ENCODE measurements around the gene PCK2.

Gene PCK2

DNA sequence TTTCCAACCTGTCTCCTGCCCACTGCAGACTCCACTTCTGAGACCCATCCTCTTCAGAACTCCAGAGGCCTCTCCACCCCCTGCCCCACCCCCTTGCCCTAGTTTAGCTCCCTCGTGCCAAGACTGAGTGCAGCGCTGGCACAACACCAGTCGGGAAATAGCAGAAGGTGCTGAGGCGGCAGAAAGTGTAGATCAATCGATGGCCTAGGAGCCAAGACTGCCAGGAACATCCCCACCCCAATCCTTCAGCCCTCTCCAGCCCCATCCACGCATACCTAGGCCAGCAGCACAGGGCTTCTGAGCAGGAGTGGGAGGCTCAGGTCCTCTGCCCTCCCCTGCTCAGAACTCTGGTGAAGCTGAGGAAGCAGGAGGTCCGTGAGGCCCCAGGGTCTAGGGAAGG lies 21.7 kb upstream of the PCK2 start:
- H3K4me1 ChIP-seq (ENCODE audit: control insufficient read depth, insufficient read depth, low read length): no peaks in the 10 kb centered on the region
- H3K4me3 ChIP-seq (ENCODE audit: low read depth, low read length): no peak overlapping the region
- no peaks in the 10 kb centered on the region for H3K36me3 ChIP-seq (ENCODE audit: control insufficient read depth in 2 of 2, insufficient read depth in 1 of 2, low read length in 2 of 2)
- no peaks in the 10 kb centered on the region for H3K9me3 ChIP-seq (ENCODE audit: control insufficient read depth, insufficient read depth, low read depth, low read length)
- no peak overlapping the region for H3K27ac ChIP-seq (ENCODE audit: extremely low read depth, low read depth, low read length)
- ChIA-PET CTCF (interaction anchor here (1.3 kb wide), 1 partner anchor 36 kb away, joined by 4 read pairs; no protein-coding TSS in a partner anchor), POLR2A (no interaction called here)
- TF ChIP-seq ZXDB (tag by site-specific recombination; IDR thresholded peaks at IDR 0.05) (no peak), ZNF341 (tag by site-specific recombination; IDR thresholded peaks at IDR 0.05; ENCODE audit: low read depth) (no peak), GLI4 (tag by site-specific recombination; IDR thresholded peaks at IDR 0.05) (no peak), ZNF777 (tag by site-specific recombination; IDR thresholded peaks at IDR 0.05; ENCODE audit: borderline replicate concordance) (no peak), ZNF2 (tag by site-specific recombination; IDR thresholded peaks at IDR 0.05) (no peak), OVOL3 (tag by site-specific recombination; IDR thresholded peaks at IDR 0.05) (no peak)
- TF ChIP-seq, protein P1, sequence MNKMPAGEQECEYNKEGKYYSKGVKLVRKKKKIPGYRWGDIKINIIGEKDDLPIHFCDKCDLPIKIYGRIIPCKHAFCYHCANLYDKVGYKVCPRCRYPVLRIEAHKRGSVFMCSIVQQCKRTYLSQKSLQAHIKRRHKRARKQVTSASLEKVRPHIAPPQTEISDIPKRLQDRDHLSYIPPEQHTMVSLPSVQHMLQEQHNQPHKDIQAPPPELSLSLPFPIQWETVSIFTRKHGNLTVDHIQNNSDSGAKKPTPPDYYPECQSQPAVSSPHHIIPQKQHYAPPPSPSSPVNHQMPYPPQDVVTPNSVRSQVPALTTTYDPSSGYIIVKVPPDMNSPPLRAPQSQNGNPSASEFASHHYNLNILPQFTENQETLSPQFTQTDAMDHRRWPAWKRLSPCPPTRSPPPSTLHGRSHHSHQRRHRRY (tag by site-specific recombination; IDR thresholded peaks at IDR 0.05): no peak
- TF ChIP-seq, protein P2, sequence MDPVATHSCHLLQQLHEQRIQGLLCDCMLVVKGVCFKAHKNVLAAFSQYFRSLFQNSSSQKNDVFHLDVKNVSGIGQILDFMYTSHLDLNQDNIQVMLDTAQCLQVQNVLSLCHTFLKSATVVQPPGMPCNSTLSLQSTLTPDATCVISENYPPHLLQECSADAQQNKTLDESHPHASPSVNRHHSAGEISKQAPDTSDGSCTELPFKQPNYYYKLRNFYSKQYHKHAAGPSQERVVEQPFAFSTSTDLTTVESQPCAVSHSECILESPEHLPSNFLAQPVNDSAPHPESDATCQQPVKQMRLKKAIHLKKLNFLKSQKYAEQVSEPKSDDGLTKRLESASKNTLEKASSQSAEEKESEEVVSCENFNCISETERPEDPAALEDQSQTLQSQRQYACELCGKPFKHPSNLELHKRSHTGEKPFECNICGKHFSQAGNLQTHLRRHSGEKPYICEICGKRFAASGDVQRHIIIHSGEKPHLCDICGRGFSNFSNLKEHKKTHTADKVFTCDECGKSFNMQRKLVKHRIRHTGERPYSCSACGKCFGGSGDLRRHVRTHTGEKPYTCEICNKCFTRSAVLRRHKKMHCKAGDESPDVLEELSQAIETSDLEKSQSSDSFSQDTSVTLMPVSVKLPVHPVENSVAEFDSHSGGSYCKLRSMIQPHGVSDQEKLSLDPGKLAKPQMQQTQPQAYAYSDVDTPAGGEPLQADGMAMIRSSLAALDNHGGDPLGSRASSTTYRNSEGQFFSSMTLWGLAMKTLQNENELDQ (tag by site-specific recombination; IDR thresholded peaks at IDR 0.05; ENCODE audit: low read depth): no peak
- TF ChIP-seq, protein P3, sequence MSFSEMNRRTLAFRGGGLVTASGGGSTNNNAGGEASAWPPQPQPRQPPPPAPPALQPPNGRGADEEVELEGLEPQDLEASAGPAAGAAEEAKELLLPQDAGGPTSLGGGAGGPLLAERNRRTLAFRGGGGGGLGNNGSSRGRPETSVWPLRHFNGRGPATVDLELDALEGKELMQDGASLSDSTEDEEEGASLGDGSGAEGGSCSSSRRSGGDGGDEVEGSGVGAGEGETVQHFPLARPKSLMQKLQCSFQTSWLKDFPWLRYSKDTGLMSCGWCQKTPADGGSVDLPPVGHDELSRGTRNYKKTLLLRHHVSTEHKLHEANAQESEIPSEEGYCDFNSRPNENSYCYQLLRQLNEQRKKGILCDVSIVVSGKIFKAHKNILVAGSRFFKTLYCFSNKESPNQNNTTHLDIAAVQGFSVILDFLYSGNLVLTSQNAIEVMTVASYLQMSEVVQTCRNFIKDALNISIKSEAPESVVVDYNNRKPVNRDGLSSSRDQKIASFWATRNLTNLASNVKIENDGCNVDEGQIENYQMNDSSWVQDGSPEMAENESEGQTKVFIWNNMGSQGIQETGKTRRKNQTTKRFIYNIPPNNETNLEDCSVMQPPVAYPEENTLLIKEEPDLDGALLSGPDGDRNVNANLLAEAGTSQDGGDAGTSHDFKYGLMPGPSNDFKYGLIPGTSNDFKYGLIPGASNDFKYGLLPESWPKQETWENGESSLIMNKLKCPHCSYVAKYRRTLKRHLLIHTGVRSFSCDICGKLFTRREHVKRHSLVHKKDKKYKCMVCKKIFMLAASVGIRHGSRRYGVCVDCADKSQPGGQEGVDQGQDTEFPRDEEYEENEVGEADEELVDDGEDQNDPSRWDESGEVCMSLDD (tag by site-specific recombination; IDR thresholded peaks at IDR 0.05): no peak

DNA sequence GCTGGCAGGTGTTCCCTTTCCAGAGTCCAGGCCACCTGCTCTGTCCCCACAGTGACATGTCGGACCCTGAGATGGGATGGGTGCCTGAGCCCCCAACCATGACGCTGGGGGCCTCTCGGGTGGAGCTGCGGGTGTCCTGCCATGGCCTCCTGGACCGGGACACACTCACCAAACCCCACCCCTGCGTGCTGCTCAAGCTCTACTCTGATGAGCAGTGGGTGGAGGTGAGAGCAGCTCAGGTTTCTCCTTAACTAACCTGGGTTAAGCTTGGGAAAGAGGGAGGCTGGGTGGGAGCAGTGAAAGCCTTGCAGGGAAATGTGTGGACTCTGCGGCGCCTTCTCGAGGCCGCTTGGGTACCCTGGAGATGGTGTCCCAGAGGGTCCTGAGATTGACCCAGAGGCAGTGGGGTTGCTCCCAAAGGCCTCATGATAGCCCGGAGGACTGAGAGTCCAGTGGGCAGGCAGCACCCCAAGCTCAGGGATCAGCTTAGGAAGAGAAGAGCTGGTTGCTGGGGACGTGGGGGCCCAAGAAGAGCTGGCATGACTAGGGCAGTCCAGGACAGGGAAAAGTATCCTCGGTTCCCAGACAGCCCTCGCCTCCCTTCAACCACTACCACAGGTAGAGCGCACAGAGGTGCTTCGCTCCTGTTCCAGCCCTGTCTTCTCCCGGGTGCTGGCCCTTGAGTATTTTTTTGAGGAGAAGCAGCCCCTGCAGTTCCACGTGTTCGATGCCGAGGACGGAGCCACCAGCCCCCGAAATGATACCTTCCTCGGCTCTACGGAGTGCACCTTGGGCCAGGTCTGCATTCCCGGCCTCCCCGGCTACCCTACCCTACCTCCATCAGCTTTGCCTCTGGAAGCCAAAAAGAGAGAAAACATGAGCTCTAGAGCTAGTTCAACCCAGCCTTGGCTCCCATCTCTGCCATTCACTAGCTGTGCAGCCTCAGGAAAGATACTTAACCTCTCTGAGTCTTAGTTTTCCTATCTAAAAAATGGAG lies 20.9 kb upstream of the PCK2 start:
- CTCF ChIA-PET: interaction anchor here (0.6 to 3.9 kb wide), 6 partner anchors 15 to 322 kb away, joined by 3 to 31 read pairs (median 4); no protein-coding TSS in a partner anchor
- TF ChIP-seq HOXA7 (CRISPR knock-in tag; IDR thresholded peaks at IDR 0.05; ENCODE audit: borderline replicate concordance) (no peak), ZNF600 (tag by site-specific recombination; IDR thresholded peaks at IDR 0.05) (no peak), KLF1 (tag by site-specific recombination; IDR thresholded peaks at IDR 0.05) (0 out of 2 replicates have a peak, but pooled peaks have one; percentile 28), ZNF501 (tag by site-specific recombination; IDR thresholded peaks at IDR 0.05) (no peak), ZNF654 (tag by site-specific recombination; IDR thresholded peaks at IDR 0.05; ENCODE audit: low read depth) (no peak), EGR2 (tag by site-specific recombination; IDR thresholded peaks at IDR 0.05; ENCODE audit: low read depth) (peak; percentile 41; the same call in 1 of the 2 replicates)
- TF ChIP-seq, protein P4, sequence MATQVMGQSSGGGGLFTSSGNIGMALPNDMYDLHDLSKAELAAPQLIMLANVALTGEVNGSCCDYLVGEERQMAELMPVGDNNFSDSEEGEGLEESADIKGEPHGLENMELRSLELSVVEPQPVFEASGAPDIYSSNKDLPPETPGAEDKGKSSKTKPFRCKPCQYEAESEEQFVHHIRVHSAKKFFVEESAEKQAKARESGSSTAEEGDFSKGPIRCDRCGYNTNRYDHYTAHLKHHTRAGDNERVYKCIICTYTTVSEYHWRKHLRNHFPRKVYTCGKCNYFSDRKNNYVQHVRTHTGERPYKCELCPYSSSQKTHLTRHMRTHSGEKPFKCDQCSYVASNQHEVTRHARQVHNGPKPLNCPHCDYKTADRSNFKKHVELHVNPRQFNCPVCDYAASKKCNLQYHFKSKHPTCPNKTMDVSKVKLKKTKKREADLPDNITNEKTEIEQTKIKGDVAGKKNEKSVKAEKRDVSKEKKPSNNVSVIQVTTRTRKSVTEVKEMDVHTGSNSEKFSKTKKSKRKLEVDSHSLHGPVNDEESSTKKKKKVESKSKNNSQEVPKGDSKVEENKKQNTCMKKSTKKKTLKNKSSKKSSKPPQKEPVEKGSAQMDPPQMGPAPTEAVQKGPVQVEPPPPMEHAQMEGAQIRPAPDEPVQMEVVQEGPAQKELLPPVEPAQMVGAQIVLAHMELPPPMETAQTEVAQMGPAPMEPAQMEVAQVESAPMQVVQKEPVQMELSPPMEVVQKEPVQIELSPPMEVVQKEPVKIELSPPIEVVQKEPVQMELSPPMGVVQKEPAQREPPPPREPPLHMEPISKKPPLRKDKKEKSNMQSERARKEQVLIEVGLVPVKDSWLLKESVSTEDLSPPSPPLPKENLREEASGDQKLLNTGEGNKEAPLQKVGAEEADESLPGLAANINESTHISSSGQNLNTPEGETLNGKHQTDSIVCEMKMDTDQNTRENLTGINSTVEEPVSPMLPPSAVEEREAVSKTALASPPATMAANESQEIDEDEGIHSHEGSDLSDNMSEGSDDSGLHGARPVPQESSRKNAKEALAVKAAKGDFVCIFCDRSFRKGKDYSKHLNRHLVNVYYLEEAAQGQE (tag by site-specific recombination; IDR thresholded peaks at IDR 0.05): no peak
- TF ChIP-seq, protein P5, sequence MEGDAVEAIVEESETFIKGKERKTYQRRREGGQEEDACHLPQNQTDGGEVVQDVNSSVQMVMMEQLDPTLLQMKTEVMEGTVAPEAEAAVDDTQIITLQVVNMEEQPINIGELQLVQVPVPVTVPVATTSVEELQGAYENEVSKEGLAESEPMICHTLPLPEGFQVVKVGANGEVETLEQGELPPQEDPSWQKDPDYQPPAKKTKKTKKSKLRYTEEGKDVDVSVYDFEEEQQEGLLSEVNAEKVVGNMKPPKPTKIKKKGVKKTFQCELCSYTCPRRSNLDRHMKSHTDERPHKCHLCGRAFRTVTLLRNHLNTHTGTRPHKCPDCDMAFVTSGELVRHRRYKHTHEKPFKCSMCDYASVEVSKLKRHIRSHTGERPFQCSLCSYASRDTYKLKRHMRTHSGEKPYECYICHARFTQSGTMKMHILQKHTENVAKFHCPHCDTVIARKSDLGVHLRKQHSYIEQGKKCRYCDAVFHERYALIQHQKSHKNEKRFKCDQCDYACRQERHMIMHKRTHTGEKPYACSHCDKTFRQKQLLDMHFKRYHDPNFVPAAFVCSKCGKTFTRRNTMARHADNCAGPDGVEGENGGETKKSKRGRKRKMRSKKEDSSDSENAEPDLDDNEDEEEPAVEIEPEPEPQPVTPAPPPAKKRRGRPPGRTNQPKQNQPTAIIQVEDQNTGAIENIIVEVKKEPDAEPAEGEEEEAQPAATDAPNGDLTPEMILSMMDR (tag by site-specific recombination; IDR thresholded peaks at IDR 0.05): no peak
- TF ChIP-seq, protein P6, sequence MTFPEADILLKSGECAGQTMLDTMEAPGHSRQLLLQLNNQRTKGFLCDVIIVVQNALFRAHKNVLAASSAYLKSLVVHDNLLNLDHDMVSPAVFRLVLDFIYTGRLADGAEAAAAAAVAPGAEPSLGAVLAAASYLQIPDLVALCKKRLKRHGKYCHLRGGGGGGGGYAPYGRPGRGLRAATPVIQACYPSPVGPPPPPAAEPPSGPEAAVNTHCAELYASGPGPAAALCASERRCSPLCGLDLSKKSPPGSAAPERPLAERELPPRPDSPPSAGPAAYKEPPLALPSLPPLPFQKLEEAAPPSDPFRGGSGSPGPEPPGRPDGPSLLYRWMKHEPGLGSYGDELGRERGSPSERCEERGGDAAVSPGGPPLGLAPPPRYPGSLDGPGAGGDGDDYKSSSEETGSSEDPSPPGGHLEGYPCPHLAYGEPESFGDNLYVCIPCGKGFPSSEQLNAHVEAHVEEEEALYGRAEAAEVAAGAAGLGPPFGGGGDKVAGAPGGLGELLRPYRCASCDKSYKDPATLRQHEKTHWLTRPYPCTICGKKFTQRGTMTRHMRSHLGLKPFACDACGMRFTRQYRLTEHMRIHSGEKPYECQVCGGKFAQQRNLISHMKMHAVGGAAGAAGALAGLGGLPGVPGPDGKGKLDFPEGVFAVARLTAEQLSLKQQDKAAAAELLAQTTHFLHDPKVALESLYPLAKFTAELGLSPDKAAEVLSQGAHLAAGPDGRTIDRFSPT (tag by site-specific recombination; IDR thresholded peaks at IDR 0.05): no peak
- Histone ChIP-seq H3K27ac (ENCODE audit: extremely low read depth, low read depth, low read length) (no peak overlapping the region), H3K9me3 (ENCODE audit: control insufficient read depth, insufficient read depth, low read depth, low read length) (no peaks in the 10 kb centered on the region), H3K4me3 (ENCODE audit: low read depth, low read length) (no peak overlapping the region), H3K36me3 (ENCODE audit: control insufficient read depth in 2 of 2, insufficient read depth in 1 of 2, low read length in 2 of 2) (no peaks in the 10 kb centered on the region), H3K4me1 (ENCODE audit: control insufficient read depth, insufficient read depth, low read length) (peaks cover under 1% of the 10 kb centered on the region; the same call in 1 of the 2 replicates)
- POLR2A ChIA-PET: no interaction called here

Measured in HEK293 (cell line).